OCI-LY1 (cell line): Measurements from ENCODE around the gene FARP1.

Experiments
- H2AFZ ChIP-seq: fragments of 200-600 bp; sonication (generic), shearing (Covaris generic); 2 replicates; pipeline ENCODE4 v1.6.0; 2014; ENCODE audit warnings: antibody characterized with exemption, mild to moderate bottlenecking, low read length
- H3F3A ChIP-seq: fragments of 200-600 bp; sonication (generic), shearing (Covaris generic); 2 replicates; pipeline ENCODE4 v1.6.0; 2014; ENCODE audit warnings: mild to moderate bottlenecking, antibody characterized with exemption, low read length, moderate library complexity; ENCODE audit not compliant: insufficient read depth
- H3K27ac ChIP-seq: fragments of 200-600 bp; sonication (generic); 2 replicates; pipeline ENCODE4 v1.5.1; 2014; ENCODE audit warnings: low read length, mixed run types, mild to moderate bottlenecking, low read depth; ENCODE audit not compliant: poor library complexity, severe bottlenecking
- H3K27me3 ChIP-seq: fragments of 200-600 bp; sonication (generic); 2 replicates; pipeline ENCODE4 v1.6.0; 2014; ENCODE audit warnings: antibody characterized with exemption, mild to moderate bottlenecking, low read length, moderate library complexity; ENCODE audit not compliant: insufficient read depth
- H3K36me3 ChIP-seq: fragments of 200-600 bp; sonication (generic); 2 replicates; pipeline ENCODE4 v1.6.1; 2014; ENCODE audit warnings: mild to moderate bottlenecking, antibody characterized with exemption, low read length, moderate library complexity, mixed read lengths; ENCODE audit not compliant: insufficient read depth
- H3K4me1 ChIP-seq: fragments of 200-600 bp; sonication (generic); 2 replicates; pipeline ENCODE4 v1.5.1; 2014; ENCODE audit warnings: mild to moderate bottlenecking, low read length, moderate library complexity; ENCODE audit not compliant: insufficient read depth, severe bottlenecking
- H3K4me2 ChIP-seq: fragments of 200-600 bp; sonication (generic), shearing (Covaris generic); 2 replicates; pipeline ENCODE4 v1.6.1; 2014; ENCODE audit warnings: low read length
- H3K4me3 ChIP-seq: fragments of 200-600 bp; sonication (generic); 2 replicates; pipeline ENCODE4 v1.5.1; 2014; ENCODE audit warnings: low read length, low read depth, mild to moderate bottlenecking, mixed read lengths; ENCODE audit not compliant: poor library complexity, severe bottlenecking
- H3K79me2 ChIP-seq: fragments of 200-600 bp; shearing (Covaris generic); 2 replicates; pipeline ENCODE4 v1.6.1; 2016; ENCODE audit warnings: mixed run types, low read length, mixed read lengths; ENCODE audit not compliant: insufficient read depth
- H3K9ac ChIP-seq: fragments of 200-600 bp; sonication (generic), shearing (Covaris generic); 2 replicates; pipeline ENCODE4 v1.6.1; 2014; ENCODE audit warnings: mild to moderate bottlenecking, low read length, mixed read lengths
- H3K9me2 ChIP-seq: fragments of 200-600 bp; sonication (generic), shearing (Covaris generic); 2 replicates; pipeline ENCODE4 v1.6.1; 2014; ENCODE audit warnings: low read depth, mild to moderate bottlenecking, low read length, mixed read lengths
- H3K9me3 ChIP-seq: fragments of 200-600 bp; shearing (Covaris generic); 2 replicates; pipeline ENCODE4 v1.6.1; 2014; ENCODE audit warnings: low read length, mixed read lengths
- H4K20me1 ChIP-seq: fragments of 200-600 bp; sonication (generic), shearing (Covaris generic); 2 replicates; pipeline ENCODE4 v1.6.0; 2016; ENCODE audit warnings: mild to moderate bottlenecking, low read length; ENCODE audit not compliant: insufficient read depth
- EZH2 ChIP-seq: fragments of 200-600 bp; sonication (generic), shearing (Covaris generic); IDR thresholded peaks from 2 replicates; pipeline ENCODE4 v1.8.0; 2017; ENCODE audit warnings: borderline replicate concordance, mixed run types, mild to moderate bottlenecking, antibody characterized with exemption, low read length, moderate library complexity, mixed read lengths
- TF ChIP-seq, protein P1 (sequence below): fragments of 200-600 bp; sonication (generic), shearing (Covaris generic); IDR thresholded peaks from 2 replicates; pipeline ENCODE4 v1.5.1; 2017; ENCODE audit warnings: mild to moderate bottlenecking, antibody characterized with exemption, low read length, moderate library complexity, mixed read lengths

FARP1 gene

DNA sequence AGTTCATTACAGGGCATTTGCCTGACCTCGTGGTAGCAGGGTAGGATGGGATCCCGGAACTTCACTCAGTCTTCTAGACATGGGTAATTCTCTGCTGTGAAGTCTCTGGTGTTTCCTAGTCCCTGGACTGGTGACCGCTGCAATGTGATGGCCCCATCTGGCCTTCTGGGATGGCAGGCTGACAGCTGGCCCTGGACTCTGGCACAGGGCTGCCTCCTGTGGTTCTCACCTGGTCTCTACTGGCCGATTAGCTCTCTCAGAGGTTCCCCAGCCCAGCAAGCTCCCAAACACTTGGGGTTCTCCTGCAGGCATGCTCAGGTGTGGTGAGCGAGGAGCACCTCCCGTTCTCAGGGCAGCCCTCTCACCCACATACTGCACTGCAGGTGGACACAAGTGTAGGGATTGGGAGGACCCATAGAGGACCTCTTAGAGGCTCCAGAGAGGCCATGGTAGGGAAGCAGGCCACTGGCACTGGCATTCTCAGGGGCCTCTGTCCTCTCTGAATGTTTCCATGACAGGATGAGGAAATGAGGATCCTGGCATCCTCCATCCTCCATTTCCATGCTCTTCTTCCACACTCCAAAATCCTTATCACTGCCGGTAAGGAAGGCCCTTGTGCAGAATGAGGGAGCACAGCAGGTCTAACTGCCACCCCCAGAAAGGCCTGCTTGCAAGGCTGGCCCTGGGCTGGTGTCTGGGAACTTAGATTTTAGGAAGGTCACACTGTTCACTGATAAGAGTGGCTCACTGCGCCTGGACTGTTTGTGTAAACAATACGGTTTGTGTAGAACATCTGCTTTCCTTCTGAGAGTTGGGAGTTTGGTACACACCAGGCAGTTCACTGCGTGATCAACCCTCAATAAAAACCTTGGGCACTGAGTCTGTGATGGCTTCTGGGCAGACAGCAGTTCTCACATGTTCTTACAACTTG is 31.5 kb upstream of the FARP1 start:
- Histone ChIP-seq H3K27me3 (no peaks in the 10 kb centered on the region), H3K9me3 (no peaks in the 10 kb centered on the region; the same call in 1 of the 2 replicates), H3K4me2 (no peak overlapping the region), H3K9ac (no peak overlapping the region), H3K4me1 (no peaks in the 10 kb centered on the region), H3K27ac (no peak overlapping the region), H3K36me3 (no peaks in the 10 kb centered on the region), H3F3A (no peaks in the 10 kb centered on the region), H3K79me2 (no peaks in the 10 kb centered on the region), H2AFZ (no peak overlapping the region), H4K20me1 (no peaks in the 10 kb centered on the region), H3K9me2 (no peaks in the 10 kb centered on the region), H3K4me3 (no peak overlapping the region)
- no peak for TF ChIP-seq EZH2
- TF ChIP-seq, protein P1, sequence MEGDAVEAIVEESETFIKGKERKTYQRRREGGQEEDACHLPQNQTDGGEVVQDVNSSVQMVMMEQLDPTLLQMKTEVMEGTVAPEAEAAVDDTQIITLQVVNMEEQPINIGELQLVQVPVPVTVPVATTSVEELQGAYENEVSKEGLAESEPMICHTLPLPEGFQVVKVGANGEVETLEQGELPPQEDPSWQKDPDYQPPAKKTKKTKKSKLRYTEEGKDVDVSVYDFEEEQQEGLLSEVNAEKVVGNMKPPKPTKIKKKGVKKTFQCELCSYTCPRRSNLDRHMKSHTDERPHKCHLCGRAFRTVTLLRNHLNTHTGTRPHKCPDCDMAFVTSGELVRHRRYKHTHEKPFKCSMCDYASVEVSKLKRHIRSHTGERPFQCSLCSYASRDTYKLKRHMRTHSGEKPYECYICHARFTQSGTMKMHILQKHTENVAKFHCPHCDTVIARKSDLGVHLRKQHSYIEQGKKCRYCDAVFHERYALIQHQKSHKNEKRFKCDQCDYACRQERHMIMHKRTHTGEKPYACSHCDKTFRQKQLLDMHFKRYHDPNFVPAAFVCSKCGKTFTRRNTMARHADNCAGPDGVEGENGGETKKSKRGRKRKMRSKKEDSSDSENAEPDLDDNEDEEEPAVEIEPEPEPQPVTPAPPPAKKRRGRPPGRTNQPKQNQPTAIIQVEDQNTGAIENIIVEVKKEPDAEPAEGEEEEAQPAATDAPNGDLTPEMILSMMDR: no peak

DNA sequence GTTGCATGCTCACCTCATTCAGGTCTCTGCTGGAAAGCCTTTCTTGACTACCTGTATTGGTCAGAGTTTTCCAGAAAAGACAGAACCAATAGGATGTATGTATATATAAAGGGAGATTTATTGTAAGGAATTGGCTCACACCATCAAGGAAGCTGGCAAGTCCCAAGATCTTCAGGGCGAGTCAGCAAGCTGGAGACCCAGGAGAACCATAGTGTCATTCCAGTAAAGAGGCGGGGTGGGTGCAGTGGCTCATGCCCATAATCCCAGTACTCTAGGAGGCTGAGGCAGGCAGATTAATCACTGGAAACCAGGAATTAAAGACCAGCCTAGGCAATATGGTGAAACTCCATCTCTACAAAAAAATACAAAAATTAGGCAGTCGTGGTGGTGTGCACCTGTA is 30.4 kb upstream of the FARP1 start:
- no peak overlapping the region for H3K27ac ChIP-seq
- no peaks in the 10 kb centered on the region for H3K36me3 ChIP-seq
- no peak overlapping the region for H3K4me3 ChIP-seq
- no peak overlapping the region for H3K9ac ChIP-seq
- no peaks in the 10 kb centered on the region for H4K20me1 ChIP-seq
- H3K9me2 ChIP-seq: no peaks in the 10 kb centered on the region
- no peaks in the 10 kb centered on the region; the same call in 1 of the 2 replicates for H3K9me3 ChIP-seq
- no peaks in the 10 kb centered on the region for H3K79me2 ChIP-seq
- no peak for TF ChIP-seq EZH2
- TF ChIP-seq, protein P1: no peak
- H3K27me3 ChIP-seq: no peaks in the 10 kb centered on the region
- H3K4me2 ChIP-seq: no peak overlapping the region
- H2AFZ ChIP-seq: no peak overlapping the region
- H3K4me1 ChIP-seq: no peaks in the 10 kb centered on the region
- H3F3A ChIP-seq: no peaks in the 10 kb centered on the region

DNA sequence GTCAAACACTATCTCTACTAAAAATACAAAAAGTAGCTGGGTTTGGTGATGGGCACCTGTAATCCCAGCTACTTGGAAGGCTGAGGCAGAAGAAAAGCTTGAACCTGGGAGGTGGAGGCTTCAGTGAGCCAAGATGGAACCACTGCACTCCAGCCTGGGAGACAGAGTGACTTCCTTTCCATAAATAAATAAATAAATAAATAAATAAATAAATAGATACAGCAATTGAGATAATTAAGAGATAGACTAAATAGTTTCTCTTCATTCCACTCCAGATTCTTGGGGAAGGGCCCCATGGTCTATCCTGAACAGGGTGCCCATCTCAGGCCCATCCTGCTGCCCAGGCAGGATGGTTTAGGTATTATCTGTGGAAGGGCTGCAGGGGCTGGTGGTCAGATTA is 24.0 kb upstream of the FARP1 start:
- H3K4me3 ChIP-seq: no peak overlapping the region
- H3K4me2 ChIP-seq: no peak overlapping the region
- no peaks in the 10 kb centered on the region for H3K4me1 ChIP-seq
- no peaks in the 10 kb centered on the region for H3K9me2 ChIP-seq
- H3F3A ChIP-seq: no peaks in the 10 kb centered on the region
- no peaks in the 10 kb centered on the region for H3K27me3 ChIP-seq
- no peaks in the 10 kb centered on the region for H4K20me1 ChIP-seq
- H3K79me2 ChIP-seq: no peaks in the 10 kb centered on the region
- H3K9me3 ChIP-seq: no peaks in the 10 kb centered on the region; the same call in 1 of the 2 replicates
- TF ChIP-seq, protein P1: no peak
- TF ChIP-seq EZH2: no peak
- H3K27ac ChIP-seq: no peak overlapping the region
- no peak overlapping the region for H2AFZ ChIP-seq
- H3K36me3 ChIP-seq: no peaks in the 10 kb centered on the region
- H3K9ac ChIP-seq: no peak overlapping the region
